RKO (cell line): ENCODE measurements around the gene FBXO5.

Experiments used
- DNase-seq: peaks from one replicate; pipeline ENCODE4 v3.0.0-alpha.2; 2016; ENCODE audit warnings: low spot score

FBXO5 gene

DNA sequence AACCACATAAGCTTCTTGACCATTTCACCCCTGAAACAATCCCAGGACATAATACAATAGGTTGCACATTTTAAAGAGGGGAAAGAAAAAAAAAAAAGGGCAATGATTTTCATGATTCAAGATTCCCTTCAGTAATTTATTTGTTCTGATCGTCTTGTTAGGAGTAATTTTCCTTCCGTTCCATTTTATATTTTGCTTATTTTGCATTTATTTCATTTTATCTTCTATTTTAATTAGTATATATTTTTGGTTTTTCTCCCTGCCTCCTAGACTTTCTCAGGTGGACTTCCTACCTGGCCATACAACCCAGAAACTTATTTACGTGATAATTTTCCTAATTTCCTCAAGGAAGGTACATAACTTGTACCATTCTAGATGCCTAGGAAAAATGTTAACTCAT, 32.6 kb downstream of the FBXO5 start:
- DNase-seq = no peak

DNA sequence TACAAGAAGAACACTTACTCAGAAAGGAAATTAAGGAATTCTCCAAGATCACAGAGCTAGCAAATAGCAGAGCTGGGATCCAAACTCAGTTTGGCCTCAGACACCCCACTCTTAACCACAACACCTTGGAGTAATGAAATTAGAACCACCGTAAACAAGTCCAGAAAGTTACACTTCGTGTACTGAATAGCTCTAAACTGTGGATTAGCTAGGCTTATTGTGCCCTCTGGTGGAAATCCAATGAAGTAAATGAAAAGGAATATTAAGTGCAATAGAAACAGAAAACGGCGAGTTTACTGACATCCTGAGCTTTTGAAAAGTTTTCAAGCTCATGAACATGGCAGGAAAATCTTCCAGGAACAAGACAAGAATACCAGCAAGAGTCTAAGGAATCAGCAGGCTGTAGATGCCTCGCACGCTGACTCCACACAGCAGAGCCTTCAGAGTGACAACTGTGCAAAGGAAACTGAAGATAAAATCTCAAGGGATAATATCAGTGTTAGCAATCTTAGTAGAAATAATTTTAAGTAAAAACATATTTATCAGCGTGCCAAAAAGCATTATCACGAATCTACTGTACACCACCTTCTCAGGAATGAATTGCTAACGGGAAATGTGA, 34.6 kb downstream of the FBXO5 start:
- peak; percentile 64 for DNase-seq

DNA sequence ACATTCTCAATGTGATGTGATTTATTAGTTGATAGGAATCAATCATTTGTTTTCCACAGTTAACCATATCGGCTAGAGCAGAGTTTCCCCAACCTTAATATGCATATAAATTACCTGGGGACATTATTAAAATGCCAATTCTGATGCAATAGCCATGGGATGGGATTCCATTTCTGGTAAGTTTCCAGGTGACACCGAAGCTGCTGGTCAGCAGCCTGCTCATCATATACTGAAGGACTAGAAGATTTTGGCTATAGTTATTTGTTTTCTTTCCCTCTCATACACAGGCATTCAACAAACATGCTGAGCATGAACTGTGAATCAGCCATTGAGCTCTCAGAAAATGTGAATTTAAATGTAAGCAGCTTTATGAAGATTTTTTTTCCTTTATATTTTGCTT, 35.8 kb downstream of the FBXO5 start:
- no peak for DNase-seq

DNA sequence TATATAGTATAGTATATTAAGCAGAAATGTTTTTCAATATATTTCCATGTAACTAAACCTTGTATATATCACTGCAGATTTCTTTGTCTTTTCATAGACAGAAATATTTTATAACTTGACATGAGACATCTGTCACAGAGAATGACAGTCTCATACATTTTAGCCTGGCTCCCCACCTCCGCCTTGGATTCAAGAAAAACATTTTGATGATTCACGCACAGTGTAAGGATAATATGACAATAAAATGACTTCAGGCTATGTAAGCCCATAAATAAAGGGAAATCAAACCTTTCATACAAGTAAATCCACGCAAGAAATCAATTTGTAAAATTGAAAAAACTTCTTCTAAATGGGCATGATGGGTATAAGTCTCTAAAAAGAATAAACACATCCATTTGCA, 36.4 kb downstream of the FBXO5 start:
- no peak for DNase-seq

DNA sequence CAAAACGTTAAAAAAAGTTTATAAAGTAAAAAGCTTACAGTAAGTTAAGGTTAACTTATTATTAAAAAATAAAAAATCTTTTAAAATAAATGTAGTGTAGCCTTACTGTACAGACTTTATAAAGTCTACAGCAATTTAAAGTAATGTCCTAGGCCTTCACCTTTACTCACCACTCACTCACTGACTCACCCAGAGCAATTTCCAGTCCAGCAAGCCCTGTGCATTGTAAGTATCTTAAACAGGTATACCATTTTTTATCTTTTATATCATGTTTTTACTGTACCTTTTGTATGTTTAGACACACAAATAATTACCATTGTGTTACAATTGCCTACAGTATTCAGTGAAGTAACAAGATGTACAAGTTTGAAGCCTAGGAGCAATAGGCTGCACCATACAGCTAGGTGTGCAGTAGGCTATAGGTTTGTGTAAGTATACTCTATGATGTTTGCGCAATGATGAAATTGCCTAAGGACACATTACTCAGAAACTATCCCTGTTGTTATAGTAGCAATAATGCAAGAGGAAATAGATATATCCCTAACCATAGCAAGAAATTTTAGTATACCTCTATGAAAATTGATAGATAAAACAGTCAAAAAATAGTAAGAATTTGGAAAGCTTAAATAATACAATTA, 39.5 kb downstream of the FBXO5 start:
- no peak for DNase-seq

DNA sequence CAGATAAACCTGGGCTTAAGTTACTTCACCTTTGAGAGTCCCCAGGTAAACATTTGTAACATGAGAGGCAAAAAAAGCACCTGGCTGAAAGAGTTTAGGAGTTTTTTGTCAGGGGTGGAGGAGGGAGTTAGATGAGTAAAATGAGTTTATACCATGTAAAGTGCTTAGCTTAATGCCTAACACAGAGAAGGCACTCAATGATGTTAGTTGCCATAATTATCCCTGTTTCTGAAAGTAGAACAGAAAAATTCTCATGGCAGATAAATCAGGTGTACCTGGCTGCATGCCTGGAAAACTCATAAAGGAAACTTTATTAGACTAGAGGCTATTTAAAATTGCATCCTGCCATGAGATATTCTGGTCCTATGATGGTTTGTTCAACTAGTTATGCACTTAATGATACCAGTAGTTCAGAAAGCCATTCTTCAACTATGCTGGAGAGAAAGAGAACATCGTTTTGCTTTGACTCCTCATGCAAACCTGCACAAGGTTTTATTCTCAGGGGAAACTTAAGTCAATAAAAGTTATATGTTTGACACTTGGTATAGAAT, 40.4 kb downstream of the FBXO5 start:
- DNase-seq = no peak

DNA sequence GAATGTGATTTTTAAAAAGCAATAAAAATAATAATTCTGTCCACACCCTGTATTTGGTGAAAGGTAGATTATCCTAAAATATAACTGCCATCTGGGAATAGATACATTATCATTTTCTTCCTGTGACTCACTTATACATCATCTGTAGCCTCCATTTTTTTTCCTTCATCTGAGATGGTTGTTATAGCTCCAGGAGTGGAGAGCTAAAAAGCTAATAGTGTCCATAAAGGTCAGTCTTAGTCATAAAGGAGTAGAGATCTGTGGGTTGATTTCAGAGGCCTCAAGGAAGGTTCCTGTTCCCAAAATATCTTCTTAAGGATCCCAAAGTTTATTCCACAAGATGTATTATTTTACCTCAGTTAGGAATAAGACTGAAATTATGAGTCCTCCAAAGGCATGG, 41.1 kb downstream of the FBXO5 start:
- no peak for DNase-seq

DNA sequence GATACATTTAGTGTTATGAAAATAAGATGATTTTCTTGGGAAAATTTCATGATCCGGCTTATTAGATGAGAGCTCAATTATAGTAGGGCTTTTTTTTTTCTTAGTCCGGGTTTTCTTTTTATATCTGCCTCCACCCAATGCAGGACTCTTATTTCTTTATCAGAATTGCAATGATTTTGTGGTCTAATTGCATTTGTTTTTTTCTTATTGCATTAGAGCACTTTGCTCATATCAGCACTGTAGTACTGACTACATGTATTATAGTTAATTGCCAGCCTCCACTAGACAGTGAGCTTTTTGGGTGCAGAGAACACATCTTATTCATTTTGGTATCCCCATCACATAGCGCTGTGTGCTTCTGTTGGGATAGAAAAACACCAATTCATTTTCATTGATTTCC, 50.0 kb downstream of the FBXO5 start:
- no peak for DNase-seq

DNA sequence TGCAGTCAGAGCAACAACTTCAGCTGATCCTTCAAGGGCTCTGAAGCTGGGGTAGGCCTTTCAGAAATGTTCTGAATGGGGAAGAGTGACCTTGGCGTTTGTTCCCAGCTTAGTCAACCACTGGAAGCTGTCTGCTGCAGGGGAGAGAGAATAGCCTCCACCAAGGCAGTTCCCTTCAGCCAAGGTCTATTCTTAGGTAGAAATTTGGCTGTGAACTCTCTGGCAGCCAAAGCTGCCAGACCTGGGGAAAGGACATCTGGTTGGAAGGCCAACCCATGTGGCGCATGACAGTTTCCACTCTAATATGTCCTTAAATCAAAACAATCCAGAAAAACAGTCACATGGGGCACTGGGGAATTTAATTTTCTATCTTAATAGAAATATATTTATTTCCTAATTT, 60.1 kb downstream of the FBXO5 start:
- no peak for DNase-seq
